GM18499 (cell line): ENCODE results near the gene DNAJC1.

Experiments
- ATAC-seq: cut with Tn5 transposase; IDR thresholded peaks from one replicate; pipeline ENCODE4 v1.9.1; 2021; ENCODE audit warnings: moderate number of reproducible peaks; ENCODE audit not compliant: insufficient read depth, unreplicated experiment

The DNAJC1 gene

DNA sequence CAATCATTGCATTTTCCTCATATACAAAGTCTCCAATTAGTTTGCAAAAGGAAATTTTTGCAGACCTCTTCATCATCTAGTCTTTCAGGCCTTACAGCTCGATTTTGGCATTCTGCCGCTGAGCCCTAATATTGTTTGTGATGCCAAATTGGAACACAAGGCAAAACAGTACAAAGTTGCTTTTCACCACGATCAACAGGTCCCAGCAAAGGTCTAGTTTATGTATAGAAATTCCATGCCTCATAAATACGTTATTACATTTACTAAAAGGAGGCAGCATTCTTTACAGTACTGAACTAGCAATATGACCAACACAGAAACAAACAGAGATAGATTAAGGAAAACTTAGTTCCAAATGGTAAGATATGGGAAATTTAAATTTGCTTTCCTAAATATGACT lies 7.0 kb upstream of the DNAJC1 start:
- ATAC-seq = no peak

DNA sequence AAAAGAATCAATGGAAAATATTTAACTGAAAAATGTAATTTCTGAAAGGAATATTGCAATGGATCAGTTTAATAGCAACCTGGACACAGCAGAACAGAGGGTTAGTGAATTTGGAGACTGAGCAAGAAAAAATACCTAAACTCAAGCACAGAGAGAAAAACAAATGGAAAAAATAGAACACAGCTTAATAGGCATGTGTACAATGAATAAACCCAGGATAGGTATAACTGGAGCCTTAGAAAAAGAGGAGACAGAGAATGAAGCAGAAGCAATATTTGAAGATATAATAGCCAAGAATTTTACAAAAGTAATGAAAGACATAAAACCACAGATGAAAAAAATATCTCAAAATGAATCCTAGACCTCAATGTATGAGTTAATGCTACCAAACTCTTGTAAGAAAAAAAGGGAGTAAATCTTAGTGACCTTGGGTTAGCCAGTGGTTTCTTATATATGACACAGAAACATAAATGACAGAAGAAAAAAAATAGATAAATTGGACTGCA lies 2.9 kb upstream of the DNAJC1 start:
- no peak for ATAC-seq

DNA sequence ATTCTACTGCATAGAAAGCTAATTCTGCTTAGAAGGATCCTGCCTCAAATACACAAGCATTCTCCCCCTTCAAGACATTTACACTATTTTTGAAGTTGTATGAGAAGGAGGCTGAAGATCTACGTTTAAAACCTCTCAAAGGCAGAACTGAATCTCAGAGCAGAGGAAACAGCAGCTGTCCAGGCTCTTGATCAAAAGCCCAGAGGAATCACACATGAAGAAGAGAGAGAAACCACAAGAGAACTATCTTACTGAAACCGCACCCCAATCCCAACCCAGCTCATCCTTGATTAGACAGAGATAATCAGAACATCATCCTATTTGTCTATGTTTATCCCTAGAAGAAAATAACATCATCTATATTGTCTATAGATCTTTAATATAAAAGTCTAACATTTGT lies 2.2 kb upstream of the DNAJC1 start:
- no peak for ATAC-seq

DNA sequence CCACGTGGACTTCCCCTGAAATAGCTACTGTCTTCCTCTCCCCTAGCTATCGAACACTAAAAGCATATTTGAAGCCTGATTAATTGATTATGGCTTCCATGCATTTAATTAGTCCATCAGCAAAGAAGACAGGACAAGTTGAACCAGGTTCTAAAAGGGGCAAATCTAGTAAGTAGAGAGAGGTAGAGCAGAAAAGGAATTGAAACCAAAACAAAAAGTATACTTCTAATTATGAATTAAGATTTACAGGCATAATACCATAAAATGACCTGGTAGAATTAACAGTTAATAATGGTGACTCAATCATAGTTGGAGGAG lies 393 bp upstream of the DNAJC1 start:
- no peak for ATAC-seq

DNA sequence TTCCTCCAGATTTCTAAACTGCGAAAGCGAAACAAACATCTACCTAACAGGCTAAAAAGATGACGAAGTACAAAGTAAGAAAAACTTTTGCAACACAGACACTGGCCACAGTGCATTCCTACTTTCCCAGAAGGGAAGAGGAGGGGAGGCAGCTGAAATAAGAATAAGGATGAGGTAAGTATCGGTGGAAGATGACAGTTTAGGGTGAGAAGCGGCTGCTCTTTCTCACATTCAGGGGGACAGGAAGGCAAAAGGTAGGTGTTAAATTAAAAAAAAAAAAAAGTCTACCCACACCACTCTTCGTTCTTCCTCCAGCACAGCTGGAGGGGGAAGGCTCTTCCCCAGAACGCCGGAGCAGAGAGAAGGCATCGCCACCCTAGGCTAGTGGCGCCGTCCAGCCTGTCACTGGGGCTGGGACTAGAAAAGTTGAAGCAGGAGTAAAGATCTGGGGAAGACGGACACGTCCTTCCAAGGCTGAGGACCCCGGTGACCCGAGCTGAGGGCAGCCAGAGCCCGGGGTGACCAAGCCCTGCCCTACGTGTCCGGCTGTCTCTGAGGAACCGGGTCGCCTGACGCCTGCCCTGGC lies 846 bp downstream of the DNAJC1 start:
- ATAC-seq = no peak

DNA sequence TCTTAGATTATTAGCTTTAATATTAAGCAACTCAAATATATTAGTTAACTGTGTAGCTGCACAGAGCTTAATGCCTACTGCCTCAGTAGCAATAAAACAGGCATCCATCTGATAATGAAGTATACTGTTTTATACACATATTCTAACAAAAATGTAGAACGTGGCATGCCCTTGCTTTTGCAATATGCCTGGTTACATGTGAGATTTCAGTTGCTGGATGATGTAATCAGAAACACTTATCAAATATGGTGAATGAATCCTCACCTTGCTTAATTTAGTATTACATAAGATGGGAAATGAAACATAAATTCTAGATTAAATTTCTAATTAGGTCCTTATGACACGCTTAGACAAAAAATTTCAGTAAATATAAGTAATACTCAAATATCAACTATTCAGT lies 8.0 kb downstream of the DNAJC1 start:
- no peak for ATAC-seq

DNA sequence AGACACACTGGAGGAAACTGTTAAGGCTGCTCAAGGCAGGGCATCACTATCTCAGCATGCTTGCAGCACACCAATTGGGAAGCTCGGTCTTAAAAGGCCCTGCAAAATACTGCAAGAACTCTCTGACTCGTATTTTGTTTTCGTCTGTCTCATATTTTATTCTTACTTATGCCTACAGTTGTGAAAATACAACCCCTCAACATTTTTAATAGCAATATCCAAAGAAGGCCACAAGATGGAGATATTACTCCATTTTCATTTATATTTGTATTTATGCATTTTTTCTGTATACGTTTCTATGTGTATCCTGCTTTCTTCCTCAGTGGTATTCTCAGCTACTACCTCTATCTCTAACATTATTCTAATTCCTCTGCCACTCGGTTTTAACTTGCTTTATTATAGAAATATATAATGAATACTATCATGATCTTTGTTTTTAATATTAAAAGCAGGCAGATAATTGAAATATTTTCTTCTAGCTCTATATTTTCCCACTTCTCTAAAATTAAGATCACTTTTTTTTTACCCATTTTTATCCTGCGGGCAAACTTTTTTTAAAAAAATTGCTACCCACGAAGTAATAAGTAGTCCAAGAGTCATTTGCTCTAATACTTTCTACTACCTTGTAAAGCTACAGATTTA lies 10.0 kb downstream of the DNAJC1 start:
- ATAC-seq = no peak

DNA sequence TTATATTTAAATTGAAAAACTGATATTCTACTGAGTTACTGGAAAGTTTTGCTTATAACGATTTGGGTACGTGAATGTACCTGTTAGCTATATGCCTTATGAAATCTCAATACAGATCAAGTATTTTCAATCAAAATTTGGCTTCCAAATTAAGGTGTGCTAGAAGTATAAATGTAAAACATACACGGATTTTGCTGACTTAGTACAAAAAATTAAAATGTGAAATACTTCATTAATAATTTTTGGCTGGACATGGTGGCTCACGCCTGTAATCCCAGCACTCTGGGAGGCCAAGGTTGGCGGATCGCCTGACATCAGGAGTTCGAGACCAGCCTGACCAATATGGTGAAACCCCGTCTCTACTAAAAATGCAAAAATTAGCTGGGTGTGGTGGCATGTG lies 11.7 kb downstream of the DNAJC1 start:
- ATAC-seq = no peak

DNA sequence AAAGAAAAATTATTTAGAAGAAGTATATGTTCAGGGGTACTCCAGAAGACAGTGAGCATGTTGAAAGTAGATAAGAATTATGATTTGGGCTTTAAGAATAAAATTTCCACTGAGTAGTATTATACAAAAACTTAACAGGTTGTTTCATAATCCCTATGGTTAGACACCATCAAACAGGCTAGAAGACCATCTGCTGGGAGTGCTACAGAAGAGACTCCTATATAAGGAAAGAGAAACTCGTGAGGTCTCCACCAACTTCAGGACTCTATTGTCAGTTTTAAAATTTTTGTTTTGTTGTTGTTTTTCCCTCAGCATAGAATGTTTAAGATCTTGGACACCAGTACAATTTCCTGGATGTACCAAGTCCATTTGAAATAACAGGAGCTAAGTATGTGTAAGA lies 13.1 kb downstream of the DNAJC1 start:
- no peak for ATAC-seq

DNA sequence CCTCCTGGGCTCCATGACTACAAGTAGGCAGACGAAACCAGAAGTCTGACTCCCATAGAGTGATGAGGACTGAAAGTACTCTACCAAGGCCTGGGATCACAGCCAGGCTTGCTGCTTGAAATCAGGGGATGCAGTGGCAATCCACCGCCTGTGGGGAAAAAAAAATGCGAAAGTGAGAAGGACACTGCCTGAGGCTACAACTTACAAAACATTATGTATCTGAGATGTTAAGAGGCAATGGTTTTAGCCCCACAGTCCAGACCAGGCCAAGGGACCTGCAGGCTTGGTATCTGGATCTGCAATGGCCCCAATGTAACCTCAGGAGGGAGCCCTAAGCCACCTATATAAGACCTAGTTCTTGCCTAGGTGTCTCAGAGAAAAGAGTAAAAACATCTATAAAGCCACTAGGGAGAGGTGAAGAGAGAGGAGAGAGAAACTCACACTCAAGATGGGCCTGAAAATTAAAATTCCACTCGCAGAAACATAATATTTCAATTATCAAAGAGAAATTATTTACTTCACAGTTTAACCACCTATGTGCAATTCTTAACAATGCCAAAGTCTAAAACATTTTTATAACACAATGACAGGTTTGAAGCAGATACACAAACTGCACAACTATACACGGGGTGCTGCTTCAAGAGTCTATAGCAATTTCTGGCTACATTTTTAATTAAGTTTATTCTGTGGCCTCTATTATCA lies 13.9 kb downstream of the DNAJC1 start:
- peak; percentile 71 for ATAC-seq

DNA sequence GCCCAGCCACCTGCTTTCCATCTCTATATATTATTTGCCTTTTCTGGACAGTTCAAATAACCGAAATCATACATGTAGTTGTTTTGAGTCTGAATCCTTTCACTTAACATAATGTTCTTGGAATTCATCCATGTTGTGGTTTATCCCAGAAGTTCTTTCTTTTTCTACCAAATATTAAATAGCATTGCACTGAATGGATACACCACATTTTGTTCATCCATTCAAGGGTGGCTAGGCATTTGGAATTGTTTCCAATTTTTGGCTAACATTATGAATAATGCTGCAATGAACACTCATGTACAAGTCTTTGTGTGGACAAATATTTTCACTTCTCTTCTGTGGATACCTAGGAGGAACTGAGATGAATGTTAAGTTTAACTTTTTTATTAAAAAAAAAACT lies 18.0 kb downstream of the DNAJC1 start:
- ATAC-seq = no peak

DNA sequence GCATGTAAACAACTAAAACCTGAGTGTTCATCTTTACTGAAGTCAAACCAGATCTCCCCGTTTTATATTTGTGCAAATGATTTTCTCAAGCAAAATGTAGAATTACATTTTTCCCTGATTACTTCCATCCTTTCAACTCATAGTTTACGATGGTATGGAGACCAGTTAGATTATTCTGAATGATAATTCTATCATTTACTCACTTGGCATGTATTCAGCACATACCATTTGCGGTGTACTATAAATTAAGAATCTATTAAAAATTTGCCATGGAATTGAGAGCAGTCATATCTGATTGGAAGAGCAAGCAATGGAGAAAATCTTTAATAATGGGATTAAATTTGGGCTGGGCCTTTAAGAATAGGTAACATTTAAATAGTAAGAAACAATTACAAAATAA lies 22.4 kb downstream of the DNAJC1 start:
- no peak for ATAC-seq

DNA sequence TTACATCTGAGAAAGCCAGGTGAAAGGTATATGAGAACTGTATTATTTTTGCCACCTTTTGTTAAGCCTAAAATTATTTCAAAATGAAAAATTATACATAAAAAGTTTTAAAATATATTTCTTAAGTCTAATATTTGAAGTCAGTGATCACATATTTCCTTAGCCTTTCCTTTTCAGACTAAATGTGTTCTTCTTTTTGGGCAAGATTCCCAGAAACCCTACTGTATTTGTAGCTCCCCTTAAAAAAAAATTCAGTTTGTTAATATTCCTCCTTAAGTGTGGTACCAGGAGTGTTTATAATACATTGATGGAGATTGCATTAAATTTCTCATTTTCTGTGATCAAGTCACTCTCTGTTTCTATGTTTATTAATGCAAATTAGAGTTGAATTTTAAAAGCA lies 22.8 kb downstream of the DNAJC1 start:
- no peak for ATAC-seq

DNA sequence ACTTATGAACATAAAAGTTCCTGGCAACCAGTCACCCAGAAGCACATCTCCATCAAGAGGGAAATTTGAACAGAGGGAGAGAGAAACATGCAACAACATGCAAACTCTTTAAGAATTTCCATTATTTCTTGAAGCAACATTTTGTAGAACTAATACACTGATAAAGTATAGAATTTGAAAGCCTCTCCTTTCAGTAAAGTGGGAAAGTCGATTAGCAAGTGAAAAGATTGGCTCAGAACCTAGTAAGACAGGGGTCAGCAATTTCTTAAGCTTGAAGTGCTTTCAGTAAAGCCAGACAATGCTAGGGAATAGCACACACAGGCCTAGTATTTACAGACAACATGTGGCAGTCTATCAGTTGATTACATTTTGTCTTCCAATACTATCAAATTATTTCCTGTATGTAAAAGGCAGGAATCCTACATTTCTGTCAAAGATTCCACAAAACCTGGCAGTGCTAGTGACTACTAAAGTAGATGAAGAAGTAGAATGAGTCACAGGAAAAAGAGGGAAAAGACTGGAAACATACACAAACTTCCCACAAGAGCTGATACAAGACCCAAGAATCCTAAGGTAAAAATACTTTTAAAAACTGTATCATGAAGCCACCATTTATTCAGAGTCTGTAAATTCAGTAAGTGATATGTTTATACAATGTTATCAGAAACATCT lies 25.2 kb downstream of the DNAJC1 start:
- ATAC-seq = no peak

DNA sequence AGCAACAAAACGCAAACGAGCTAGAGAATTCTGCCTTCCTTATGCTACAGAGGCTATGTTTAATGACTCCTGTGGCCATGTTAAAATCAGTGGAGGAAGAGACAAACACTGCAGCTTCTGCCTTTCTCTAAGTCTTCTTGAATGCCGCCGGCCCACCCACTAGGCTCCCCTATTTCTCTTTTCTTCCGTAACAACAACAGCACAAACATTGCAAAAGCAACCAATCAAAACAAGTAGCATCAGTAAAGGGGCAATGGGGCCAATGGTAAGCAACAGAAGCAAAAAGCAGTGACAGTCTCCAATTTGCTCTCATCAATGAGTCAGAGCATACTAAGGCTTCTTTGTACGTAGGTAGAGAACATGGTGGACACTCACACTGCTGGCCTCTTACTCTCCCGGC lies 26.8 kb downstream of the DNAJC1 start:
- ATAC-seq = no peak

DNA sequence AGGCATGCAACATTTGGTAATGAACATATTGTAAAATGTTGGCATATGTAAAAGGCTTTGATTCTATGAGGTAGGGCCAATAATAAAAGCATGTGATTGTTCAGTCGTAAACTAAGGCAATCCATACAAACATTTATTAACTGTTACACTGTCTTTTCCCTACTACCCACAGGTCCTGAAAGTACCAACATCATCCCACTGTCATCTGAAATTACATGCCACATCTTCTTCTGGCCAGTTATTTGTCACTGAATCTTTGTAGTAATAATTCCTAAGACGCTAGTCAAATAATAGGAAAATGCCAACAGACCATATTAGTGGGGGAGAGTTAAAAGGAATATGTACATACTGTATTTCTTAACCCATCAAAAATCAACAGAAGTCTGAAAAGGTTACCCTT lies 27.2 kb downstream of the DNAJC1 start:
- no peak for ATAC-seq

DNA sequence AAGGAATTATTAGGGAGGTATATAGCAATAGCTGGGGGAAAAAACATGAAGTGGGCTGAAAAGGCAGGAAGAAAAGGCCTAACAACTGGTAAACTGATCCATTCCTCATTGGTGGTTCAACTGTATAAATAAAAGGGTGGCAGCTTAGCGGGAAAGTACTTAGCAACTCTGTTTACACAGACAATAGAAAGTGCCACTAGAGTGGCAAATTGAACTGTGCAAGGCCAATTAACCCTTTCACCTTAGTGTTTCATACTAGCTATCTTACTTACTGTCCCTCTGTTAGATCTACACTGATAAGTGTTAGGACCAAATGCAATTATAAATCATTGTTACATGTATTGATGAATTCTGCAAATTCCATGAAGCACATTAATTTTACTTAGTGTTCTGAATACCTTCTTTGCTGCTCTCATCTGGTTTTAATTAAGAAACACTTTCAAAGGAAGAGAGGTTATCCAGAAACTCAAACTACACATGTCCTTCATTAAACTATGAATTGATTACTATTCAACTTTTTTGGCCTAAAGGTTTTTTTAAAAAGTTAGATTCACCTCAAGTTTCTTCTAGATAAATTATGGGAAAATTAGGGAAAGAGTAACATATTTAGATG lies 28.0 kb downstream of the DNAJC1 start:
- ATAC-seq = no peak

DNA sequence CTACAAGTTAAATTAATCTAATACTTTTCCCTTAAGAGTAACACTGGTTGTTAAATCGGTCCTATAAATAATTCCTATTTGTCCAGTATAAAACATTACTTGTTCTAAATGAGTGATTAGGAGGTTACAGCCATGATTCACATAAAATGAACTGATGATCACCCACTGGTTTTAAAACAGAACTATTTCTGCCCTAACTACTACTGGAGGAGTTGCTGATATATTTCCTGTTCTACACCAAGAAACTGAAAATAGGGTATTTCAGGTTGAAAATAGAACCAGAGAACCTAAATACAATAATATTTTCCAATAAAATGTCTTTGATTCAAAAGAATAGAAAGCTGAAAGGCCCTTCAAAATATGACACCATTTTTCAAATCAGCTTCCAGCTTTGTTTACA lies 30.9 kb downstream of the DNAJC1 start:
- no peak for ATAC-seq

DNA sequence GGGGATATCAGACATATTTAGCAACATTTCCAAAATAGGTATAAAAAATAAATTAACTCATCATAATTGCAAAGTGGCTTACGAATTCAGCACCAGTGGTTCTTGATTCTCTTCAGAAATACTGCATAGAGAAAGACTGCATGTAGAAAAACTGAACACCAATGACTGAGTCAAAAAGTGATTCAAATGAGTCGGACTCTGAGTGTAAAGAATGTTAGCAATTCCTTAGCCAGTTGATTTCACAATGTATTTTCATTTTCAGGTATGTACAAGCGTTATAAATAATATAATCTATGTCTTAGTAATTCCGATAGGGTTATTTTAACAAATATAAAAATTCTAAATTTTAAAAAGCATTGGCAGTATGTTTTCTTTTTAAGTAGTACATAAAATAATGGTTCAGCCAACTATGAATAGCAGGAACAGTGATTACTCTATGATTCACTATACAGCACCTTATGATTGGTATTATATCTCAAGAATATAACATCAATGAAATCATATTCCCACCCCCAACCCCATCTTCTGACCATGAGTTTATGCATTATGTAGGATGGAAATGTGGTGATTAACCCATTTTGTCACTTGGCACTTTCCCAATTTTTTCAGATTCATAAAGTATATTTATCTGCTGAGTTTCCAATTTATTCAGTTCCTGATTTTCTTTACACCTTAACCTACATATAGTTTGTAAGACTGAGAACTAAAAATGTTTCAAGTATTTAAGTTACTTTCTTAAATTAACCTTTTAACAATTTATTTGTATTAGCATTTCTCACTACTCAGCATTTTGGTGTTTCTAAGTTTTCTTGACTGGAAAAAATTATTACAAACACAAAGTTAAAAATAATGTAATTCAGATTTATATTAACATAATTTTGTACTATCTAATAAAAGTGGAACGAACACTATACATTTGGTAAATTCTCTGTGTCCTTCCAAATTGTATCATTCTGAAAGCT lies 33.9 kb downstream of the DNAJC1 start:
- ATAC-seq = no peak
